CD4-positive, alpha-beta T cell (primary cell): ENCODE results near the gene SMOC1. TPM values are rescaled to one million over a fixed set of nuclear protein-coding genes. Genes with fewer than 3 reads are reported as not detected.

ENCODE experiments used
- ATAC-seq: fragments of 200-7000 bp; cut with Tn5 transposase; one replicate; pipeline ENCODE4 v1.10.0; 2022; ENCODE audit warnings: mild to moderate bottlenecking; ENCODE audit not compliant: poor library complexity
- CTCF ChIA-PET: fragments of 350-600 bp; sonication (Branson Sonifier 250); formaldehyde crosslinking; loops from one replicate; lab custom pipeline; 2021; ENCODE audit warnings: antibody characterized with exemption, inconsistent platforms; lab: Charles Lee
- POLR2A ChIA-PET: fragments of 350-600 bp; sonication (Branson Sonifier 250); formaldehyde crosslinking; loops from one replicate; lab custom pipeline; 2021; ENCODE audit warnings: antibody characterized with exemption, inconsistent platforms; lab: Charles Lee
- DNase-seq, 14 experiments: peaks; one replicate each; pipeline ENCODE4 v3.0.0-alpha.2; 2013 to 2020; ENCODE audit warnings: mixed read lengths in 2 of 14
- H3K27ac ChIP-seq, 2 donors: one replicate each; pipeline versions ENCODE4 v1.5.1 to v1.7.0; 2013; ENCODE audit warnings: low read length in 2 of 2, low read depth in 1 of 2, mild to moderate bottlenecking in 1 of 2
- H3K27me3 ChIP-seq, 2 experiments: 1 replicate in 1 of 2; 2 replicates in 1 of 2; pipeline versions ENCODE4 v1.6.1 to v1.7.0; 2013; ENCODE audit warnings: low read length in 2 of 2, control low read depth in 1 of 2, mild to moderate bottlenecking in 1 of 2, moderate library complexity in 1 of 2; ENCODE audit not compliant: insufficient read depth in 2 of 2, control insufficient read depth in 1 of 2
- H3K36me3 ChIP-seq: one replicate; pipeline ENCODE4 v1.6.1; 2013; ENCODE audit warnings: low read length, control low read depth; ENCODE audit not compliant: insufficient read depth
- H3K4me1 ChIP-seq: one replicate; pipeline ENCODE4 v1.6.1; 2013; ENCODE audit warnings: low read length, control low read depth; ENCODE audit not compliant: insufficient read depth
- H3K4me3 ChIP-seq: one replicate; pipeline ENCODE4 v1.5.1; 2013; ENCODE audit warnings: mild to moderate bottlenecking, low read length, moderate library complexity
- H3K9me3 ChIP-seq, 2 experiments: 1 replicate in 1 of 2; 2 replicates in 1 of 2; pipeline versions ENCODE4 v1.6.1 to v1.7.0; 2013; ENCODE audit warnings: low read length in 2 of 2, mild to moderate bottlenecking in 2 of 2, control low read depth in 1 of 2, moderate library complexity in 1 of 2; ENCODE audit not compliant: control insufficient read depth in 1 of 2, insufficient read depth in 1 of 2
- H3K27ac Mint-ChIP-seq: one replicate; pipeline ENCODE4 v1.8.0; 2020; ENCODE audit warnings: mixed read lengths
- H3K27me3 Mint-ChIP-seq: one replicate; pipeline ENCODE4 v1.8.0; 2021; ENCODE audit warnings: mixed read lengths
- H3K36me3 Mint-ChIP-seq: one replicate; pipeline ENCODE4 v1.8.0; 2021; ENCODE audit warnings: low read depth, mixed read lengths
- H3K4me1 Mint-ChIP-seq: one replicate; pipeline ENCODE4 v1.8.0; 2021; ENCODE audit warnings: low read depth, mixed read lengths
- H3K4me3 Mint-ChIP-seq: one replicate; pipeline ENCODE4 v1.8.0; 2020; ENCODE audit warnings: mild to moderate bottlenecking, mixed read lengths
- H3K9me3 Mint-ChIP-seq: one replicate; pipeline ENCODE4 v1.8.0; 2020; ENCODE audit warnings: mixed read lengths
- CTCF ChIP-seq: fragments of 200-600 bp; IDR thresholded peaks from one replicate; pipeline ENCODE4 v1.8.0; 2022; ENCODE audit warnings: antibody characterized with exemption, mild to moderate bottlenecking
- intact Hi-C, 2 experiments: fragments of 100-400 bp; cut with DNase I in 1 of 2; cut with micrococcal nuclease in 1 of 2; formaldehyde crosslinking; loops; one replicate each; pipeline versions ENCODE4 v1.15.1 to v1.9.0; 2023 to 2025; cut with DNase I, micrococcal nuclease
- total RNA-seq, 174 experiments: library from RNA in 2 of 174; stranded (reverse) in 2 of 174; gene quantifications; one replicate each; pipeline ENCODE4 v1.2.3 and lab custom pipeline; 2021 to 2026

Gene SMOC1
- total RNA-seq, 2 experiments from 2014 or later, result not detected

GRCh38 chr14:69910871-69911270 is 31.7 kb downstream of the SMOC1 start:
- H3K4me3 ChIP-seq, result no peak overlapping the region
- Mint-ChIP-seq H3K27ac (no peak overlapping the region), H3K4me3 (no peak overlapping the region), H3K36me3 (no peaks in the 10 kb centered on the region), H3K27me3 (peaks cover 14% of the 10 kb centered on the region), H3K4me1 (no peaks in the 10 kb centered on the region), H3K9me3 (no peaks in the 10 kb centered on the region)
- POLR2A ChIA-PET, result no interaction called here
- H3K36me3 ChIP-seq, result no peaks in the 10 kb centered on the region
- TF ChIP-seq CTCF, result no peak
- no peak for DNase-seq
- CTCF ChIA-PET, result no interaction called here
- intact Hi-C loops, result no loop called here
- H3K9me3 ChIP-seq, result no peaks in the 10 kb centered on the region
- no peaks in the 10 kb centered on the region for H3K4me1 ChIP-seq
- H3K27ac ChIP-seq, result no peak overlapping the region
- ATAC-seq, result no peak
- H3K27me3 ChIP-seq, result peaks cover 0 to 6% of the 10 kb centered on the region in 2 experiments

GRCh38 chr14:69913686-69914085 is 34.5 kb downstream of the SMOC1 start:
- Mint-ChIP-seq H3K27ac (no peak overlapping the region), H3K9me3 (no peaks in the 10 kb centered on the region), H3K27me3 (peaks cover 25% of the 10 kb centered on the region), H3K36me3 (no peaks in the 10 kb centered on the region), H3K4me3 (no peak overlapping the region), H3K4me1 (no peaks in the 10 kb centered on the region)
- POLR2A ChIA-PET, result no interaction called here
- H3K4me1 ChIP-seq, result no peaks in the 10 kb centered on the region
- H3K4me3 ChIP-seq, result no peak overlapping the region
- DNase-seq (no peak), ATAC-seq (no peak)
- intact Hi-C loops, result no loop called here
- peaks cover 3 to 4% of the 10 kb centered on the region in 2 experiments for H3K27me3 ChIP-seq
- CTCF ChIA-PET, result no interaction called here
- no peak for TF ChIP-seq CTCF
- H3K27ac ChIP-seq, result no peak overlapping the region
- H3K9me3 ChIP-seq, result no peaks in the 10 kb centered on the region
- H3K36me3 ChIP-seq, result no peaks in the 10 kb centered on the region

DNA sequence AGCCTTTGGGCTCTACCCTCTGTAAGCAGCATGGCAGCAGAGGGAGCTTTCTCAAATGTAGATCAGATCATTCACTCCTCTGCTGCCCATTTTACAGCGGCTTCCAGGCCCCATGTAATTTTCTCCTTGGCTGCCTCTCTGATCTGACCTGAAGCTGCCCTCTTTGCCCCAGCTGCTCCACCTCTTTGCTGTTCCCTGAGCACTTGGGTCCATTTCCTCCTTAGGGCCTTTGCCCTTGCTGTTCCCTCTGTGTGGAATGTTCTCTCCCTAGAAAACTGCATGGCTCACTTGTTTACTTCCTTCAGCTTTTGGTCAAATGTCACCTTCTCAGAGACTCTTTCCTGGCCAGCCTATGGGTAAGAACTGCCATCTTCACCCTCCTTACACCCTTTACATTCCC is 37.2 kb downstream of the SMOC1 start:
- DNase-seq, result no peak
- Histone ChIP-seq H3K27me3 (peaks cover 3 to 8% of the 10 kb centered on the region in 2 experiments), H3K27ac (no peak overlapping the region), H3K4me3 (no peak overlapping the region), H3K4me1 (no peaks in the 10 kb centered on the region), H3K36me3 (no peaks in the 10 kb centered on the region), H3K9me3 (no peaks in the 10 kb centered on the region)
- no peaks in the 10 kb centered on the region for H3K4me1 Mint-ChIP-seq
- TF ChIP-seq CTCF, result no peak
- H3K4me3 Mint-ChIP-seq, result no peak overlapping the region
- intact Hi-C loops, result no loop called here
- POLR2A ChIA-PET, result no interaction called here
- H3K27me3 Mint-ChIP-seq, result peaks cover 33% of the 10 kb centered on the region
- ATAC-seq, result no peak
- no peaks in the 10 kb centered on the region for H3K36me3 Mint-ChIP-seq
- H3K27ac Mint-ChIP-seq, result no peak overlapping the region
- H3K9me3 Mint-ChIP-seq, result no peaks in the 10 kb centered on the region
- CTCF ChIA-PET, result no interaction called here
